ENCODE measurements around the gene LRRN3. TPM values are rescaled to one million over a fixed set of nuclear protein-coding genes. Genes with fewer than 3 reads are reported as not detected.

The LRRN3 gene
- polyA plus RNA-seq, 1 of the 3 experiments (the other 2 are of a cell fraction): 2.1 TPM

- no peak overlapping the region for H3K9ac ChIP-seq
- H3K79me2 ChIP-seq (ENCODE audit: insufficient read depth): no peaks in the 10 kb centered on the region
- DNase-seq: no peak
- no peak overlapping the region for H2AFZ ChIP-seq (ENCODE audit: low read depth)
- H3F3A ChIP-seq (replicated peaks; ENCODE audit: insufficient read depth): no peaks in the 10 kb centered on the region
- no peak overlapping the region for H3K4me2 ChIP-seq
- H4K20me1 ChIP-seq (ENCODE audit: insufficient read depth): no peaks in the 10 kb centered on the region
- H3K4me1 ChIP-seq (ENCODE audit: control insufficient read depth in 1 of 2, insufficient read depth in 2 of 2, low read depth in 1 of 2, low read length in 1 of 2): peaks cover 0 to 5% of the 10 kb centered on the region in 2 experiments; a peak in 2 of 4 replicates
- no peak overlapping the region; a peak in 1 of 4 replicates for H3K27ac ChIP-seq (ENCODE audit: low read depth in 2 of 2, low read length in 1 of 2)
- no peak overlapping the region for H3K4me3 ChIP-seq (ENCODE audit: low read depth in 2 of 2, low read length in 1 of 2)
- H3K9me3 ChIP-seq: no peaks in the 10 kb centered on the region
- H3K9me2 ChIP-seq: no peaks in the 10 kb centered on the region
- H3K36me3 ChIP-seq (replicated peaks in 1 of 2; ENCODE audit: control insufficient read depth in 1 of 2, insufficient read depth in 2 of 2, low read length in 1 of 2): no peaks in the 10 kb centered on the region
- TF ChIP-seq USF2 (IDR thresholded peaks at IDR 0.05; ENCODE audit: borderline replicate concordance, low read depth, low read length) (no peak), TEAD4 (IDR thresholded peaks at IDR 0.05; ENCODE audit: borderline replicate concordance, insufficient read depth) (no peak), MXI1 (IDR thresholded peaks at IDR 0.05; ENCODE audit: low read depth, low read length) (no peak), JUND (IDR thresholded peaks at IDR 0.05) (no peak), NRF1 (IDR thresholded peaks at IDR 0.05; ENCODE audit: low read depth, low read length) (no peak), POLR2AphosphoS5 (IDR thresholded peaks at IDR 0.05; ENCODE audit: low read depth, low read length) (no peak), CTCF (IDR thresholded peaks at IDR 0.05) (no peak), TCF12 (IDR thresholded peaks at IDR 0.05) (no peak), TAF1 (IDR thresholded peaks at IDR 0.05; ENCODE audit: borderline replicate concordance, low read depth, low read length) (no peak), EZH2phosphoT487 (IDR thresholded peaks at IDR 0.05; ENCODE audit: borderline replicate concordance, low read depth) (no peak), RAD21 (IDR thresholded peaks at IDR 0.05; ENCODE audit: low read length) (no peak), FOXM1 (IDR thresholded peaks at IDR 0.05; ENCODE audit: low read depth) (no peak), GATA2 (CRISPR knock-in tag; IDR thresholded peaks at IDR 0.05) (no peak), SIN3A (IDR thresholded peaks at IDR 0.05; ENCODE audit: borderline replicate concordance, low read depth, low read length) (no peak), FOXJ3 (CRISPR knock-in tag; IDR thresholded peaks at IDR 0.05) (no peak), REST (IDR thresholded peaks at IDR 0.05; ENCODE audit: low read depth, low read length) (no peak)
- 72% methylated on average over 2 of the region's 2 CpGs for WGBS (ENCODE audit: low lambda C conversion rate)
- ChIA-PET POLR2A (no interaction called here), CTCF (interaction anchor here (0.9 kb wide), 1 partner anchor 1327 kb away, joined by 3 read pairs; no protein-coding TSS in a partner anchor)
- no peaks in the 10 kb centered on the region for H3K27me3 ChIP-seq (ENCODE audit: insufficient read depth)
Measured at GRCh38 chr7:111168182-111168581, 77.3 kb downstream of the LRRN3 start.

All from SK-N-SH (cell line).